Large intestine (tissue), 3 donors: Measurements from ENCODE around the gene GCNT1. TPM values are rescaled to one million over a fixed set of nuclear protein-coding genes. Genes with fewer than 3 reads are reported as not detected.
"Not testable (repeated sequence)": the region's sequence is repeated elsewhere in the genome, so short reads cannot be mapped to it uniquely, and the experiment has no call there.

ENCODE experiments used
- DNase-seq, 2 donors: peaks; one replicate each; pipeline versions ENCODE4 v3.0.0 to v3.0.0-alpha.2; 2013
- H3K27ac ChIP-seq: one replicate; pipeline ENCODE4 v1.5.1; 2013; ENCODE audit warnings: low read length
- H3K27me3 ChIP-seq: 2 replicates; pipeline ENCODE4 v1.6.1; 2013; ENCODE audit warnings: low read length; ENCODE audit not compliant: control insufficient read depth, insufficient read depth
- H3K36me3 ChIP-seq: 2 replicates; pipeline ENCODE4 v1.6.1; 2013; ENCODE audit warnings: low read length; ENCODE audit not compliant: control insufficient read depth, insufficient read depth
- H3K4me1 ChIP-seq: one replicate; pipeline ENCODE4 v1.6.1; 2013; ENCODE audit warnings: low read length; ENCODE audit not compliant: control insufficient read depth, insufficient read depth
- H3K4me3 ChIP-seq: one replicate; pipeline ENCODE4 v1.5.1; 2013; ENCODE audit warnings: low read length
- H3K9me3 ChIP-seq: one replicate; pipeline ENCODE4 v1.6.1; 2013; ENCODE audit warnings: mild to moderate bottlenecking, low read depth, low read length, moderate library complexity; ENCODE audit not compliant: control insufficient read depth
- WGBS: methylation state at CpG from one replicate; pipeline ENCODE4 v1.1.5; 2013; ENCODE audit warnings: low lambda C conversion rate; ENCODE audit not compliant: insufficient coverage; 5-methylcytosine and 5-hydroxymethylcytosine counted together
- polyA plus RNA-seq: library from polyadenylated mRNA; unstranded; fragments of 120-200 nt; gene quantifications from one replicate; pipeline ENCODE4 v1.2.1, GENCODE V29; 2013

GCNT1 gene
- polyA plus RNA-seq, 1 donor: 108 TPM

DNA sequence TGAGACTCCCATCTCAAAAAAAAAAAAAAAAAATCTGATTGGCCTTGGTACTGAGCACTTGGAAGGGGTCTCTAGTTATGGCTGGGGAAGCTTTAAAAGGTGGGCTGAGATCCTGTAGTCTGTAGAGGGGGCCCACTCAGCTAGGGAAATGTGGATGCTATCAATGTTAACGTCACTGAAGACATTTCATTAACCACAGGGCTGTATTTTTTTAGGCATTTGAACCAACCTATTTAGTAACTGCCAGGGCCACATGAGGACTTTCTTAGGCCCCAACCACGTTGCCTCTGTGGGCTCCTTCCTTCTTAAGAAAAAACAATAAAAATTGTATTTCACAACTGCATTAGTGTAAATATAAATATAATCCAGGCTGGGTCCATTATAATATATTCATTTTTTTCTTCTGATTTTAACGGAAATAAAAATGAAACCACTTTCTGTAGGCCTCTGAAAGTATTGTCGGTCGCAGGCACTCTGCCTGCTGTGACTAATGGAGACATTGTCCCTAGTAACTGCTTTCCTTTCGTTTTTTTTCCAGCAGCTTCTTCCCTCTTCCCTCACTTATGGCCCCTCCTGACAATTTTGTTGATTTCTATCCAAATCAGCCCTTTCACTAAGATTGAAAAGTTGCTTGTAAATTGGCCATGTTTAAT, 71.6 kb downstream of the GCNT1 start:
- Histone ChIP-seq H3K4me3 (no peak overlapping the region), H3K27me3 (no peaks in the 10 kb centered on the region), H3K4me1 (no peaks in the 10 kb centered on the region), H3K36me3 (no peaks in the 10 kb centered on the region), H3K9me3 (peaks cover 6% of the 10 kb centered on the region), H3K27ac (no peak overlapping the region)
- peak in 1 of 2 donors; percentile 25 for DNase-seq
- 50% methylated on average over 4 of the region's 6 CpGs for WGBS

GRCh38 chr9:76531231-76531780, 72.3 kb downstream of the GCNT1 start:
- H3K27me3 ChIP-seq: no peaks in the 10 kb centered on the region
- WGBS: no CpG with 5 or more reads among the region's 3 CpGs
- no peak overlapping the region for H3K27ac ChIP-seq
- H3K4me3 ChIP-seq: no peak overlapping the region
- no peaks in the 10 kb centered on the region for H3K36me3 ChIP-seq
- H3K4me1 ChIP-seq: no peaks in the 10 kb centered on the region
- H3K9me3 ChIP-seq: peaks cover 6% of the 10 kb centered on the region
- DNase-seq: no peak

- H3K4me3 ChIP-seq, H3K9me3 ChIP-seq, H3K27me3 ChIP-seq, H3K27ac ChIP-seq, H3K4me1 ChIP-seq, H3K36me3 ChIP-seq, DNase-seq: not testable (repeated sequence)
- WGBS: no CpG with 5 or more reads among the region's 4 CpGs
Measured at GRCh38 chr9:76532877-76533276, 73.9 kb downstream of the GCNT1 start.

- Histone ChIP-seq H3K36me3 (no peaks in the 10 kb centered on the region), H3K4me3 (no peak overlapping the region), H3K27me3 (no peaks in the 10 kb centered on the region), H3K27ac (no peak overlapping the region), H3K4me1 (no peaks in the 10 kb centered on the region), H3K9me3 (no peaks in the 10 kb centered on the region)
- DNase-seq: no peak
- WGBS: no CpG with 5 or more reads among the region's 1 CpG
Measured at GRCh38 chr9:76534026-76534425, 75.0 kb downstream of the GCNT1 start.

GRCh38 chr9:76537150-76537646, 78.2 kb downstream of the GCNT1 start:
- WGBS: no CpG with 5 or more reads among the region's 9 CpGs
- no peaks in the 10 kb centered on the region for H3K9me3 ChIP-seq
- no peaks in the 10 kb centered on the region for H3K36me3 ChIP-seq
- DNase-seq: no peak
- no peaks in the 10 kb centered on the region for H3K4me1 ChIP-seq
- H3K4me3 ChIP-seq: no peak overlapping the region
- H3K27ac ChIP-seq: no peak overlapping the region
- H3K27me3 ChIP-seq: no peaks in the 10 kb centered on the region

DNA sequence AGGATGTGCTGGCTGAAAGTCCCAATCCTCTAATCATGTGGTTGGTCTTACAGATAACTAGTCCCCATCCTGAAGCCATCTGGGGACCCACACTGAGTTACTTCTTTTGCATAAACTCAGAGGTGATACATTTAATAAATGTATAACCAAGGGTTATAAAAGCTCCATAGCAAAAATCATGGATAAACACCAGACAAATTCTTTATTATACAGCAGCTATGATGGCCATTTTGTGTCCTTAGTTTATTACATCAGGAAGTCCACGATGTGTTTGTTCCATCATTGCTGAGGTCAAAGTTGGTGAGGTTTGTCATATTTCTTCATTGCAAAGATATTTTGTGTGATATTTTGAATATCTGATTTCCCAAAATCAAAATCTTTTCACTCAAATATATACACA, 80.2 kb downstream of the GCNT1 start:
- H3K27ac ChIP-seq: no peak overlapping the region
- H3K27me3 ChIP-seq: no peaks in the 10 kb centered on the region
- no peak overlapping the region for H3K4me3 ChIP-seq
- DNase-seq: no peak
- H3K9me3 ChIP-seq: no peaks in the 10 kb centered on the region
- no peaks in the 10 kb centered on the region for H3K4me1 ChIP-seq
- no CpG with 5 or more reads among the region's 1 CpG for WGBS
- no peaks in the 10 kb centered on the region for H3K36me3 ChIP-seq

GRCh38 chr9:76542360-76542759, 83.4 kb downstream of the GCNT1 start:
- no peak for DNase-seq
- no peaks in the 10 kb centered on the region for H3K27me3 ChIP-seq
- no peaks in the 10 kb centered on the region for H3K4me1 ChIP-seq
- no peak overlapping the region for H3K4me3 ChIP-seq
- H3K36me3 ChIP-seq: no peaks in the 10 kb centered on the region
- 60% methylated on average over 1 of the region's 5 CpGs for WGBS
- H3K27ac ChIP-seq: no peak overlapping the region
- H3K9me3 ChIP-seq: no peaks in the 10 kb centered on the region

- DNase-seq: peak in 1 of 2 donors; percentile 58
- H3K27ac ChIP-seq: no peak overlapping the region
- H3K4me3 ChIP-seq: no peak overlapping the region
- no peaks in the 10 kb centered on the region for H3K27me3 ChIP-seq
- H3K36me3 ChIP-seq: no peaks in the 10 kb centered on the region
- WGBS: 80% methylated on average over 1 of the region's 2 CpGs
- H3K4me1 ChIP-seq: peaks cover 1% of the 10 kb centered on the region
- no peaks in the 10 kb centered on the region for H3K9me3 ChIP-seq
Measured at GRCh38 chr9:76545191-76545590, 86.2 kb downstream of the GCNT1 start.

GRCh38 chr9:76552181-76552580, 93.2 kb downstream of the GCNT1 start:
- Histone ChIP-seq H3K4me3 (no peak overlapping the region), H3K36me3 (no peaks in the 10 kb centered on the region), H3K27ac (no peak overlapping the region), H3K27me3 (no peaks in the 10 kb centered on the region), H3K9me3 (no peaks in the 10 kb centered on the region), H3K4me1 (peaks cover 11% of the 10 kb centered on the region)
- DNase-seq: peak in 1 of 2 donors; percentile 60
- WGBS: no CpG with 5 or more reads among the region's 1 CpG

DNA sequence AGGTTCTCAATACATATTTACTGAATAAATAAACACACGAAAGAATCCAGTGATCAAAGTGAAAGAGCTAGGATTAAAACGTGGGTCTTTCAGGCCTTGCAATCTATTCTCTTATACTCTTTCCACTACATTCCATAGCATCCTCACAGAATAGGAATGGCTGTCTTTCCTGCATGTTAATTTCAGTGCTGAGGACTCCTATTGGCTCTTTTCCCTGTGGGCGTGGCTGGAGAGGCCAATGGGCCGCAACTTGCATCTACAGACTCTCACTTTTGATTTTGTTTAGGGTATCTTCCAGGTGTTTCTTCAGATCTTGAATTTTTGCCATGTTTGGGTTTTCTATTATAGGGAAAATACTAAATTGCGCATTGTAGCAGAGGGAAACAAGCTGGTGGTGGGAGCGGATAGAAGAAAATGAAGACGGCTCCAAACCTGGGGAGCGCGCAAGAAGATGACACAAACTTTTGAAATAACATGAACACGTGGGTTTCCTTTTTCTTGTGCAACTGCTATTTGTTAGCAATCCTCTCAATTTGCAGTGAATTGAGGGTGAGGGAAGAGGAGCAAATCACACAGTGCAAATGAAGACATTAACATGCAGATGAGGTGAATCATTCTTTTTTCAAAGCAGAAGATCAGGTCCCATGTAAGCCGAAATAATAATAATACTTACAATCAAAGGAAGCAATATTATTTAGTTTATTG, 93.9 kb downstream of the GCNT1 start:
- Histone ChIP-seq H3K4me3 (no peak overlapping the region), H3K4me1 (peaks cover 11% of the 10 kb centered on the region), H3K9me3 (no peaks in the 10 kb centered on the region), H3K27me3 (no peaks in the 10 kb centered on the region), H3K36me3 (no peaks in the 10 kb centered on the region), H3K27ac (no peak overlapping the region)
- 84% methylated on average over 8 of the region's 11 CpGs for WGBS
- DNase-seq: no peak
